ENCODE results near the gene FKBP14. TPM values are rescaled to one million over a fixed set of nuclear protein-coding genes. Genes with fewer than 3 reads are reported as not detected.

Gene FKBP14, protein sequence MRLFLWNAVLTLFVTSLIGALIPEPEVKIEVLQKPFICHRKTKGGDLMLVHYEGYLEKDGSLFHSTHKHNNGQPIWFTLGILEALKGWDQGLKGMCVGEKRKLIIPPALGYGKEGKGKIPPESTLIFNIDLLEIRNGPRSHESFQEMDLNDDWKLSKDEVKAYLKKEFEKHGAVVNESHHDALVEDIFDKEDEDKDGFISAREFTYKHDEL
- total RNA-seq (1 to 10 TPM; 7.3 to 8.8 TPM), polyA plus RNA-seq (ENCODE audit: insufficient read depth, low read depth, low replicate concordance) (7.8 TPM)
- long read RNA-seq, donor 1, full-length matches to known transcripts = 9 of 9 reads
- long read RNA-seq, donor 1, partial matches to known transcripts = 0 of 9 reads
- long read RNA-seq, donor 1, other reads (novel, unspliced or antisense) = 0 of 9 reads
- long read RNA-seq, donor 2, full-length matches to known transcripts = 8 of 8 reads
- long read RNA-seq, donor 2, partial matches to known transcripts = 0 of 8 reads
- long read RNA-seq, donor 2, other reads (novel, unspliced or antisense) = 0 of 8 reads

DNA sequence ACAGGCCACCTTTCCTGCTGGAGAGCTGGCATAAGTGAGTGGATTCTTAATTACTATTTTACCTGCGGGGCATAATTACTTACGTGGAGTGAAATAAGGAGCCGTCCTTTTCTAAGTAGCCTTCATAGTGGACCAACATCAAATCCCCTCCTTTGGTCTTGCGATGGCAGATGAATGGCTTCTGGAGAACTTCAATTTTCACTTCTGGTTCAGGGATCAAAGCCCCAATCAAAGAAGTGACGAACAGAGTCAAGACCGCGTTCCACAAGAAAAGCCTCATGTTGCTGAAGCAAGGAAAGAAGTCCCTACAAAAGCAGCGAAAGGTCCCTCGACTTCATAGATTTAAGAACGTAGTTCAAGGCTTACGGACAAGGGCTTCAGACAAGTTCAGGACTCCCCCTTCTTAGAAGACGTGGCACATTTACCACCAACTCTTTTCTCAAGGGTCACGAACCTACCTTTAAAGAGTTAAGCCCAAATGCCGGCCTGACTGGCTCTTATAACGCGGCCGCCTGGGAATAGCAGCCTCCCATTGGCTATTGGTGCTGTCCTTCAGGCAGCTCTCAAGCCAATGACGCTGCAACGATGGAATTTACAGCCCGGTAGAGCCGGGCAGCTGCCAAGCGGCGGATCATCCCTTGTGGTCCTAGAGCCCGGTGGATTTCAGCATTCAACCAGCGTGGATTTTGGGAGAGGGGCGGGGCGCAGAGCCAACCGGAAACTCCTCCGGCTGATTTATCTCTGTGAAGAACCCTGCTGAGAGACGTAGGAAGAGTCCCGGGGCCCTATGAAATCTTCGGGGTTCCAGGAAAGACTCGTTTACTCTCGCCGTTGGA is at the start of gene FKBP14:
Gene FKBP14, minus strand, starts transcription at position 474 of the 836 bp plus-strand sequence. Its CDS starts 194 bp downstream, at position 280.
- 0 to 1% methylated on average over 21 to 35 of the region's 35 CpGs for WGBS, 2 donors
- H3K27me3 ChIP-seq = no peaks in the 10 kb centered on the region
- intact Hi-C loops (cut with DNase I; ENCODE audit: low total_unique reads) = no loop called here

DNA sequence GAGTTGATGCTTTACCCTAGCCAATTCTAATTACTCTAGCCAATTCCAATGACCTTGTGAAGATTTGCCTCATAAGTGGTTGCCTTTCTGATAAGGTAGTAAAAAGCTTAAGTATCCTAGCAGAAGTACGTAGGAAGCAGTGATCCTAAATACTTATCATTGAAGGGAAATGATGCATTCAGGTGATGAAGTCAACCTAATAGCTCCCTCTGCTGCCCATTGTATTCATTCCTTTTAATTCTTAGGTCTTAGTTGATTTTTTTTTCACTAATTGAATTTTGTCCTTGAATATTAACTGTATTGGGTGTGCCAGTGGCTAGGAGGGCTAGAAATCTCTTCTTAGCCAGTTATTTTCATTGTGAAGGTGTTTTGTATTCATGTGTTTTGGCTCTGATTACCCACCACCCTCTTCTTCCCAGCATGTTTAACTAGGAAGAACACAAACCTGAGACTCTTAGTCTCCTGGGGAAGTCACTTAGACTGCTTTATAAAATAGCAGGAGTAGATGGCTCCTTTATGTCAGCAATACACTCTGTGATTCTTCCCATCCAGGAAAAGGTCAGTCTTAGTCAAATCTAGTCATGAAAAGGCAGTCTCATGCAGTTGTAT is 48.0 kb upstream of the FKBP14 start:
- Histone ChIP-seq H3K4me1 (no peaks in the 10 kb centered on the region), H3K27ac (no peak overlapping the region), H3K27me3 (no peaks in the 10 kb centered on the region), H3K36me3 (ENCODE audit: low read depth, missing control alignments) (no peaks in the 10 kb centered on the region), H3K4me3 (no peak overlapping the region), H3K9me3 (no peaks in the 10 kb centered on the region)
- TF ChIP-seq, protein P1, sequence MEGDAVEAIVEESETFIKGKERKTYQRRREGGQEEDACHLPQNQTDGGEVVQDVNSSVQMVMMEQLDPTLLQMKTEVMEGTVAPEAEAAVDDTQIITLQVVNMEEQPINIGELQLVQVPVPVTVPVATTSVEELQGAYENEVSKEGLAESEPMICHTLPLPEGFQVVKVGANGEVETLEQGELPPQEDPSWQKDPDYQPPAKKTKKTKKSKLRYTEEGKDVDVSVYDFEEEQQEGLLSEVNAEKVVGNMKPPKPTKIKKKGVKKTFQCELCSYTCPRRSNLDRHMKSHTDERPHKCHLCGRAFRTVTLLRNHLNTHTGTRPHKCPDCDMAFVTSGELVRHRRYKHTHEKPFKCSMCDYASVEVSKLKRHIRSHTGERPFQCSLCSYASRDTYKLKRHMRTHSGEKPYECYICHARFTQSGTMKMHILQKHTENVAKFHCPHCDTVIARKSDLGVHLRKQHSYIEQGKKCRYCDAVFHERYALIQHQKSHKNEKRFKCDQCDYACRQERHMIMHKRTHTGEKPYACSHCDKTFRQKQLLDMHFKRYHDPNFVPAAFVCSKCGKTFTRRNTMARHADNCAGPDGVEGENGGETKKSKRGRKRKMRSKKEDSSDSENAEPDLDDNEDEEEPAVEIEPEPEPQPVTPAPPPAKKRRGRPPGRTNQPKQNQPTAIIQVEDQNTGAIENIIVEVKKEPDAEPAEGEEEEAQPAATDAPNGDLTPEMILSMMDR (IDR thresholded peaks at IDR 0.05) = peak in 2 of 3 experiments; percentile 25 to 36
- TF ChIP-seq POLR2A (IDR thresholded peaks at IDR 0.05) = no peak
- 46 to 59% methylated on average over 1 of the region's 1 CpG for WGBS, 2 donors
- no peak for DNase-seq
- intact Hi-C loops (cut with DNase I; ENCODE audit: low total_unique reads) = no loop called here

More for the DNA sequence above, at the start of gene FKBP14:
- Histone ChIP-seq H3K36me3 (ENCODE audit: low read depth, missing control alignments) (no peaks in the 10 kb centered on the region), H3K9me3 (no peaks in the 10 kb centered on the region), H3K4me1 (peaks cover 22% of the 10 kb centered on the region), H3K27ac (peak within 1 kb of the TSS in 1 of 2 donors; percentile 68), H3K4me3 (peak within 1 kb of the TSS; percentile 92 to 97)
- peak; percentile 99 for DNase-seq
- TF ChIP-seq, protein P1 (IDR thresholded peaks at IDR 0.05) = peak in 1 of 3 experiments; percentile 33
- TF ChIP-seq POLR2A (IDR thresholded peaks at IDR 0.05) = no peak

DNA sequence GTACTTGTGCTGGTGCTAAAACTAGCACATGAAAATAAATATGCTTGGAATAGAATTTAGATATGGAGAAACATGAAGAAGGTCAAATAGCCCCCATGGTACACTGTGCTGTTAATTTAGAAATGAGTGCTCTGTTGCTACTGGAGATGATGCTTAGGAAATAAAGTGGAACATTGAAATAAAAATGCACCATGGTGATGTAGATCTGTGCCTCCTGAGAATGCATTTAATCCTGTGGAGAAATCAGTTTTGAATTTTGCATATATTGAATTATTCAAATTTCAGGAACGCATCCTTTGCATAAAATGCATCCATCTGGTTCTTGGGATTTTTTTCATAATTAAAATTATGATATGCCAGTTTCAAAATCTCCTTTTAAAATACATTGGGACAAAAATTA is 46.2 kb upstream of the FKBP14 start:
- H3K4me3 ChIP-seq = no peak overlapping the region
- H3K9me3 ChIP-seq = no peaks in the 10 kb centered on the region
- no peaks in the 10 kb centered on the region for H3K4me1 ChIP-seq
- no peak overlapping the region for H3K27ac ChIP-seq
- no peaks in the 10 kb centered on the region for H3K36me3 ChIP-seq (ENCODE audit: low read depth, missing control alignments)
- no peaks in the 10 kb centered on the region for H3K27me3 ChIP-seq
- no peak for TF ChIP-seq POLR2A (IDR thresholded peaks at IDR 0.05)
- TF ChIP-seq, protein P1 (IDR thresholded peaks at IDR 0.05) = no peak
- intact Hi-C loops (cut with DNase I; ENCODE audit: low total_unique reads) = no loop called here
- no peak for DNase-seq
- 98 to 100% methylated on average over 1 of the region's 1 CpG for WGBS, 2 donors

DNA sequence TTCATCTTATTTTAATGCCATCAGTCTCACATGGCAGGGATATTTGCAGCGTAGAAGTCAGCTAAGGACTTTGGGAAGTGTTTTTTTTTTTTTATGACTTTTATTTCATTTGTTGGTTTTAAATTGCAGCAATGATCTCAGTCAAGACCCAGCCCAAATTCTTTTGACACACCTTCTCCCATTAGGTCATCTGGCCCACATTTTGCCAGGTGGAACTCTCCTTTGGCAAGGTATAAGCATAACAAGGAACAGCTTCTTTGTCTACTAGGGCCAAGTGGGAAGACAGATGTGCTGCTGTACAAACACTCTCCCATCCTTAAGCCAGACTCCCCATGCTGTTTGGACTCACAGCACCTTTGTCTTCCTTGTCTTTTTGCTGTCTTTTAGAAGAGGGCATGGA is 43.5 kb upstream of the FKBP14 start:
- Histone ChIP-seq H3K36me3 (ENCODE audit: low read depth, missing control alignments) (no peaks in the 10 kb centered on the region), H3K9me3 (no peaks in the 10 kb centered on the region), H3K27me3 (no peaks in the 10 kb centered on the region), H3K4me3 (no peak overlapping the region), H3K4me1 (no peaks in the 10 kb centered on the region), H3K27ac (no peak overlapping the region)
- TF ChIP-seq POLR2A (IDR thresholded peaks at IDR 0.05) = no peak
- TF ChIP-seq, protein P1 (IDR thresholded peaks at IDR 0.05) = no peak
- intact Hi-C loops (cut with DNase I; ENCODE audit: low total_unique reads) = no loop called here
- no peak for DNase-seq
- WGBS, 2 donors = 0% methylated on average over 1 of the region's 1 CpG
